HCT116 (cell line): ENCODE data around the gene PJA1.

Experiments used
- ATF3 ChIP-seq: IDR thresholded peaks from 2 replicates; pipeline ENCODE4 v1.6.1; 2012
- CBX3 ChIP-seq: IDR thresholded peaks from 2 replicates; pipeline ENCODE4 v1.6.1; 2012; ENCODE audit warnings: low read depth
- CTCF ChIP-seq, 3 experiments: fragments of 200-600 bp in 1 of 3; sonication (generic) in 1 of 3; IDR thresholded peaks in 2 of 3; conservative IDR thresholded peaks in 1 of 3; 2 replicates each; pipeline ENCODE4 v1.5.1; 2012 to 2017; ENCODE audit warnings: low read depth in 2 of 3, low read length in 2 of 3, antibody characterized with exemption in 1 of 3, borderline replicate concordance in 1 of 3, control low read depth in 1 of 3, mild to moderate bottlenecking in 1 of 3, mixed read lengths in 1 of 3, mixed run types in 1 of 3, moderate library complexity in 1 of 3; ENCODE audit not compliant: insufficient read depth in 1 of 3
- EZH2 ChIP-seq: fragments of 200-600 bp; sonication (generic); IDR thresholded peaks from 2 replicates; pipeline ENCODE4 v1.6.1; 2017; ENCODE audit warnings: antibody characterized with exemption, mixed run types
- EZH2phosphoT487 ChIP-seq: fragments of 200-600 bp; IDR thresholded peaks from 2 replicates; pipeline ENCODE4 v1.6.1; 2018; ENCODE audit warnings: antibody characterized with exemption, borderline replicate concordance
- FOSL1 ChIP-seq: IDR thresholded peaks from 2 replicates; pipeline ENCODE4 v1.6.1; 2012; ENCODE audit warnings: low read depth
- JUND ChIP-seq: IDR thresholded peaks from 2 replicates; pipeline ENCODE4 v1.6.1; 2012
- POLR2A ChIP-seq: IDR thresholded peaks from 2 replicates; pipeline ENCODE4 v1.7.0; 2011; ENCODE audit warnings: borderline replicate concordance; ENCODE audit not compliant: insufficient read depth, insufficient read length; ENCODE audit errors: extremely low read depth
- POLR2AphosphoS5 ChIP-seq: IDR thresholded peaks from 2 replicates; pipeline ENCODE4 v1.6.1; 2011; ENCODE audit warnings: mild to moderate bottlenecking, low read depth, low read length, moderate library complexity
- RAD21 ChIP-seq: IDR thresholded peaks from 2 replicates; pipeline ENCODE4 v1.6.1; 2012; ENCODE audit warnings: low read depth, mild to moderate bottlenecking
- REST ChIP-seq: IDR thresholded peaks from 2 replicates; pipeline ENCODE4 v1.6.1; 2012; ENCODE audit warnings: low read depth
- TCF7L2 ChIP-seq: IDR thresholded peaks from 2 replicates; pipeline ENCODE4 v1.7.0; 2011; ENCODE audit warnings: borderline replicate concordance, inconsistent platforms; ENCODE audit not compliant: insufficient read depth, insufficient read length; ENCODE audit errors: extremely low read depth
- ZFX ChIP-seq: fragments of 450-650 bp; IDR thresholded peaks from 2 replicates; pipeline ENCODE4 v1.6.1; 2017
- ZNF274 ChIP-seq: fragments of 200-500 bp; sonication (Bioruptor generic); IDR thresholded peaks from 2 replicates; pipeline ENCODE4 v1.6.1; 2014; ENCODE audit warnings: mild to moderate bottlenecking, low read depth, low read length, inconsistent platforms

GRCh38 chrX:69182818-69183380 lies 17.6 kb upstream of the PJA1 start:
- TF ChIP-seq POLR2AphosphoS5: no peak
- TF ChIP-seq POLR2A: no peak
- TF ChIP-seq CTCF (IDR thresholded peaks at IDR 0.05 in 2 of 3, conservative IDR thresholded peaks at IDR 0.05 in 1 of 3; ENCODE audit: borderline replicate concordance in 1 of 3, insufficient read depth in 1 of 3, low read depth in 2 of 3, low read length in 2 of 3): no peak
- no peak for TF ChIP-seq CBX3
- no peak for TF ChIP-seq RAD21
- TF ChIP-seq EZH2: no peak
- no peak for TF ChIP-seq ZFX
- TF ChIP-seq TCF7L2: no peak
- TF ChIP-seq REST: no peak
- TF ChIP-seq ATF3: no peak
- TF ChIP-seq JUND: no peak
- TF ChIP-seq FOSL1: no peak
- TF ChIP-seq EZH2phosphoT487: no peak
- TF ChIP-seq ZNF274: no peak
